Sigmoid colon (tissue), 3 donors: ENCODE data around the gene CTAGE8.

ENCODE experiments used
- CTCF ChIP-seq, 4 experiments: fragments of 450-650 bp in 3 of 4; fragments of 200-600 bp in 1 of 4; IDR thresholded peaks; one replicate each; pipeline ENCODE4 v1.5.1; 2016 to 2019; ENCODE audit warnings: antibody characterized with exemption in 4 of 4, mild to moderate bottlenecking in 3 of 4, moderate library complexity in 2 of 4
- POLR2A ChIP-seq, 2 donors: fragments of 450-650 bp; IDR thresholded peaks; one replicate each; pipeline ENCODE4 v1.6.1; 2016; ENCODE audit warnings: antibody characterized with exemption in 2 of 2, mild to moderate bottlenecking in 2 of 2, moderate library complexity in 2 of 2

DNA sequence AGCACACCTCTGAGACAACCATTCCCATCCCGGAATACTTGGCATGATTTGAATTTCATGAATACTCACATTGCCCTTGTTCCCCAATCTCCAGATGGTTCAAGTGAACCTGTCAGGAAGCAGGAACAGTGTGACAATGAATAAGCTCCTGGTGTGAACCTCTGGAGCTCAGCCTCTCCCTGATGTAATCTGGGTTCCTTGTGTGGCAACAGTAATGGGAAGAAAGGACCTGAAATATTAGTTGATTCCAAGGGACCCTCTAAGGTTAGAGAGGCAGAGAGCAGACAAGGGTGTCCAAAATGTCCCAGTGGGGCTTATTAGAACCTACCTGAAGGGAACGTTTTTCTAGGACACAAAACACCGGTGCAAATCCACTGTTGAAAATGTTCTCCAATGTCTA lies 13.0 kb downstream of the CTAGE8 start:
- TF ChIP-seq CTCF (IDR thresholded peaks at IDR 0.05) (no peak), POLR2A (IDR thresholded peaks at IDR 0.05) (no peak)
